ENCODE data around the gene SUPT4H1. TPM values are rescaled to one million over a fixed set of nuclear protein-coding genes. Genes with fewer than 3 reads are reported as not detected.

The SUPT4H1 gene
- total and polyA plus RNA-seq, 9 of the 15 experiments (the other 6 are each of a cell fraction or from before 2014, with no cell fraction given), result 62.1 to 320 (median 117) TPM

DNA sequence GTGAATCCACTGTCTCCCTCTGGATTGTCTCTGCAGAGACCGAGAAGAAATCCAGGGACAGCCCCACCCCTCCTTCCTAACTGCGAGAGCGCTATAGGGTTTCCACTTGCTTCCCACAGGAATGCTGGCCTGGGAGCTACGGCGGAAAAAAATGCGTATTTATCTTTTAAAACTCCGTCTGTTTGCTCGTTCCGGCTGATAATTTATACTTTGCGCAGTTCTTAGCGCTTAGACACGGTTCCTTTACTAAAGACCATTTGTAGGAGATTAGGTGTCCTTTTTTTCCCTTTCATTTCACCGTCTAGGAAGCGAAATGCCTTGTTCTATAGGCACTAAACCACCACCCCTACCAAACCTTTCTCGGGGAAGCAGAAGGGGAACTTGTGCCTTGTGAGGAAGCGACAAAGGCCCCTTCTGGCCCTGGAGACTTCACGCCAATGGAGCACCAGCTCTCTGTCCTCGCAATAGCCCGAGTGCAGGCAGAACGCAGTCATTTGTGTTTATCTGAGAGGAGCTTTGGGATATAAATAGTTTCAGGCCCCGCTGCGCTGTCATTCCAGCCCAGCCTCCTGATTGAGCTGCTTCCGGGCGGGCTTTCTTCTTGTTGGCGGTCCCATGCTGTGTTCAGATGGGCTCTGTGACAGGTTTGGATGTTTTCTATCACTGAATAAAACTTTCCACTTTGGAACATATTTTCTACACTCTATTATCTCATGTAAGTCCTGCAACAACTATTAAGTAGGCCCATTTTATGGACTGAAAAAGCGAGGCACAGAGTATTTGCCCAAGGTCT, 791 bp upstream of the SUPT4H1 start (continued):
- TF ChIP-seq ZNF57 (CRISPR knock-in tag; IDR thresholded peaks at IDR 0.05), result no peak
- TF ChIP-seq, protein P1, sequence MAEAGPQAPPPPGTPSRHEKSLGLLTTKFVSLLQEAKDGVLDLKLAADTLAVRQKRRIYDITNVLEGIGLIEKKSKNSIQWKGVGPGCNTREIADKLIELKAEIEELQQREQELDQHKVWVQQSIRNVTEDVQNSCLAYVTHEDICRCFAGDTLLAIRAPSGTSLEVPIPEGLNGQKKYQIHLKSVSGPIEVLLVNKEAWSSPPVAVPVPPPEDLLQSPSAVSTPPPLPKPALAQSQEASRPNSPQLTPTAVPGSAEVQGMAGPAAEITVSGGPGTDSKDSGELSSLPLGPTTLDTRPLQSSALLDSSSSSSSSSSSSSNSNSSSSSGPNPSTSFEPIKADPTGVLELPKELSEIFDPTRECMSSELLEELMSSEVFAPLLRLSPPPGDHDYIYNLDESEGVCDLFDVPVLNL (CRISPR knock-in tag; IDR thresholded peaks at IDR 0.05; ENCODE audit: low read depth), result no peak
- no peak for TF ChIP-seq SUPT5H (IDR thresholded peaks at IDR 0.05)
- TF ChIP-seq ZBTB7A (IDR thresholded peaks at IDR 0.05; ENCODE audit: borderline replicate concordance, control insufficient read depth, low read depth, low read length), result no peak
- no peak for TF ChIP-seq ZBTB1 (CRISPR knock-in tag; IDR thresholded peaks at IDR 0.05; ENCODE audit: borderline replicate concordance, low read depth)
- TF ChIP-seq, protein P2, sequence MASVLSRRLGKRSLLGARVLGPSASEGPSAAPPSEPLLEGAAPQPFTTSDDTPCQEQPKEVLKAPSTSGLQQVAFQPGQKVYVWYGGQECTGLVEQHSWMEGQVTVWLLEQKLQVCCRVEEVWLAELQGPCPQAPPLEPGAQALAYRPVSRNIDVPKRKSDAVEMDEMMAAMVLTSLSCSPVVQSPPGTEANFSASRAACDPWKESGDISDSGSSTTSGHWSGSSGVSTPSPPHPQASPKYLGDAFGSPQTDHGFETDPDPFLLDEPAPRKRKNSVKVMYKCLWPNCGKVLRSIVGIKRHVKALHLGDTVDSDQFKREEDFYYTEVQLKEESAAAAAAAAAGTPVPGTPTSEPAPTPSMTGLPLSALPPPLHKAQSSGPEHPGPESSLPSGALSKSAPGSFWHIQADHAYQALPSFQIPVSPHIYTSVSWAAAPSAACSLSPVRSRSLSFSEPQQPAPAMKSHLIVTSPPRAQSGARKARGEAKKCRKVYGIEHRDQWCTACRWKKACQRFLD (CRISPR knock-in tag; IDR thresholded peaks at IDR 0.05), result no peak
- no peak for TF ChIP-seq ZNF324 (CRISPR knock-in tag; IDR thresholded peaks at IDR 0.05)
- TF ChIP-seq, protein P3, sequence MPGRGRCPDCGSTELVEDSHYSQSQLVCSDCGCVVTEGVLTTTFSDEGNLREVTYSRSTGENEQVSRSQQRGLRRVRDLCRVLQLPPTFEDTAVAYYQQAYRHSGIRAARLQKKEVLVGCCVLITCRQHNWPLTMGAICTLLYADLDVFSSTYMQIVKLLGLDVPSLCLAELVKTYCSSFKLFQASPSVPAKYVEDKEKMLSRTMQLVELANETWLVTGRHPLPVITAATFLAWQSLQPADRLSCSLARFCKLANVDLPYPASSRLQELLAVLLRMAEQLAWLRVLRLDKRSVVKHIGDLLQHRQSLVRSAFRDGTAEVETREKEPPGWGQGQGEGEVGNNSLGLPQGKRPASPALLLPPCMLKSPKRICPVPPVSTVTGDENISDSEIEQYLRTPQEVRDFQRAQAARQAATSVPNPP (IDR thresholded peaks at IDR 0.05; ENCODE audit: borderline replicate concordance, insufficient read depth, insufficient read length), result no peak
- no peak for TF ChIP-seq PTTG1 (tag; IDR thresholded peaks at IDR 0.05; ENCODE audit: low read depth)
- TF ChIP-seq CBFA2T2 (conservative IDR thresholded peaks at IDR 0.05), result no peak
- no peak for TF ChIP-seq NEUROD1 (IDR thresholded peaks at IDR 0.05; ENCODE audit: borderline replicate concordance, low read depth, low read length, partially characterized antibody)
- no peak for TF ChIP-seq JUND (IDR thresholded peaks at IDR 0.05; ENCODE audit: borderline replicate concordance, low read depth, low read length)
- peak; percentile 51; the same call in 1 of the 3 replicates for TF ChIP-seq JUND (tag; IDR thresholded peaks at IDR 0.05; ENCODE audit: borderline replicate concordance, low read depth, low read length)
- TF ChIP-seq XRCC5 (IDR thresholded peaks at IDR 0.05; ENCODE audit: low read depth, low read length), result no peak
- TF ChIP-seq FOXM1 (IDR thresholded peaks at IDR 0.05; ENCODE audit: low read depth), result no peak
- TF ChIP-seq FOXM1 (CRISPR knock-in tag; IDR thresholded peaks at IDR 0.05; ENCODE audit: low read depth), result no peak
- TF ChIP-seq, protein P4, sequence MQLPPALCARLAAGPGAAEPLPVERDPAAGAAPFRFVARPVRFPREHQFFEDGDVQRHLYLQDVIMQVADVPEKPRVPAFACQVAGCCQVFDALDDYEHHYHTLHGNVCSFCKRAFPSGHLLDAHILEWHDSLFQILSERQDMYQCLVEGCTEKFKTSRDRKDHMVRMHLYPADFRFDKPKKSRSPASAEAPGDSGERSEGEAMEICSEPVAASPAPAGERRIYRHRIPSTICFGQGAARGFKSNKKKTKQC (CRISPR knock-in tag; IDR thresholded peaks at IDR 0.05), result 0 out of 2 replicates have a peak, but pooled peaks have one; percentile 22
- TF ChIP-seq GATAD2A (IDR thresholded peaks at IDR 0.05), result no peak
- TF ChIP-seq GTF2A2 (tag; IDR thresholded peaks at IDR 0.05), result no peak
- no peak for TF ChIP-seq NFYB (IDR thresholded peaks at IDR 0.05; ENCODE audit: extremely low read depth, insufficient read length)
- 0 out of 4 replicates have a peak, but pooled peaks of 1 of the 2 experiments have one; percentile 5 for TF ChIP-seq RAD21 (CRISPR knock-in tag; conservative IDR thresholded peaks at IDR 0.05 in 1 of 2, IDR thresholded peaks at IDR 0.05 in 1 of 2)
